GM12878 (cell line): ENCODE results near the gene GADL1.

ENCODE experiments used
- CHD4 ChIP-seq: fragments of 200-600 bp; sonication (generic); IDR thresholded peaks from 2 replicates; pipeline ENCODE4 v1.6.1; 2016; ENCODE audit warnings: mild to moderate bottlenecking
- CTCF ChIP-seq, 3 experiments: IDR thresholded peaks in 2 of 3; conservative IDR thresholded peaks in 1 of 3; 2 replicates each; pipeline ENCODE4 v1.5.1; 2011; ENCODE audit warnings: low read depth in 3 of 3, low read length in 3 of 3, mild to moderate bottlenecking in 3 of 3, control low read depth in 2 of 3, moderate library complexity in 2 of 3, inconsistent platforms in 1 of 3, mixed read lengths in 1 of 3; ENCODE audit not compliant: control insufficient read depth in 2 of 3, insufficient read depth in 1 of 3; ENCODE audit errors: extremely low read depth in 1 of 3
- EZH2 ChIP-seq: IDR thresholded peaks from 2 replicates; pipeline ENCODE4 v1.6.1; 2012; ENCODE audit warnings: low read depth, mild to moderate bottlenecking, control low read depth, inconsistent platforms, low read length, borderline replicate concordance; ENCODE audit not compliant: control insufficient read depth
- FOS ChIP-seq: IDR thresholded peaks from 3 replicates; pipeline ENCODE4 v1.6.1; 2011; ENCODE audit warnings: borderline replicate concordance; ENCODE audit not compliant: insufficient read length; ENCODE audit errors: extremely low read depth
- MYC ChIP-seq: IDR thresholded peaks from 2 replicates; pipeline ENCODE4 v1.6.1; 2011; ENCODE audit warnings: mild to moderate bottlenecking, low read length, moderate library complexity, inconsistent platforms; ENCODE audit not compliant: insufficient read depth, insufficient replicate concordance, insufficient read length, severe bottlenecking
- NFYB ChIP-seq: IDR thresholded peaks from 2 replicates; pipeline ENCODE4 v1.6.1; 2011; ENCODE audit warnings: low read depth, mild to moderate bottlenecking, low read length, improper control_type of control experiment, moderate library complexity; ENCODE audit not compliant: insufficient read depth
- PBX3 ChIP-seq: IDR thresholded peaks from 2 replicates; pipeline ENCODE4 v1.6.1; 2011; ENCODE audit warnings: mild to moderate bottlenecking, low read depth, low read length, moderate library complexity; ENCODE audit not compliant: insufficient replicate concordance
- POLR2A ChIP-seq: IDR thresholded peaks from 2 replicates; pipeline ENCODE4 v1.6.1; 2011; ENCODE audit warnings: low read depth, mild to moderate bottlenecking, low read length
- SP1 ChIP-seq: IDR thresholded peaks from one replicate; pipeline ENCODE4 v1.6.1; 2011; ENCODE audit warnings: low read depth, low read length
- SREBF2 ChIP-seq: IDR thresholded peaks from 2 replicates; pipeline ENCODE4 v1.6.1; 2012; ENCODE audit warnings: mild to moderate bottlenecking, low read length
- TAF1 ChIP-seq: IDR thresholded peaks from 2 replicates; pipeline ENCODE4 v1.6.1; 2011; ENCODE audit warnings: mild to moderate bottlenecking, low read depth, low read length, borderline replicate concordance
- TCF7 ChIP-seq: IDR thresholded peaks from 2 replicates; pipeline ENCODE4 v1.6.1; 2014; ENCODE audit warnings: antibody characterized with exemption, borderline replicate concordance
- ZNF274 ChIP-seq: IDR thresholded peaks from one replicate; pipeline ENCODE4 v1.8.0; 2011; ENCODE audit not compliant: insufficient read length, insufficient read depth
- TF ChIP-seq, protein P1 (sequence below): IDR thresholded peaks from 2 replicates; pipeline ENCODE4 v1.6.1; 2012; ENCODE audit warnings: improper control_type of control experiment, low read depth, low read length; ENCODE audit not compliant: insufficient replicate concordance

DNA sequence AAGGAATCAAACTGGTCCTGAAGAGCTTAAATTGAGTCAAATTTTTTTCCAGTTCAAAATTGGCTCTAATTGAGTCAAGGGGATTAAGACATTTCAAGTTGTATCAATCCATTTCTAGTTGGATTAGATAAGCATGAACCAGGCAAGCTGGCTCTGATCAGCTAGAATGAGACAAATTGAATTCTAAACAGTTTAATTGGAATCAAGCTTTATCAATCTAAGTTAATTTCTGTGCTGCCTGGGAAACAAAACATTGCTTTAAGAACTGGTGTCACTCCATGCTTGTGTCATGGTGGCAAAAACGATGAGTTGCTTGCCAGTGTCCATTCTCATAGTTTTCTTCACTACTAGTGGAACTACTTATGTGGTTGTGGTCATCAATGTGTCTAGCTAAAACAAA is 171.2 kb downstream of the GADL1 start:
- TF ChIP-seq EZH2 (no peak), CTCF (IDR thresholded peaks at IDR 0.05 in 2 of 3, conservative IDR thresholded peaks at IDR 0.05 in 1 of 3; ENCODE audit: control insufficient read depth in 2 of 3, extremely low read depth in 1 of 3, insufficient read depth in 1 of 3, low read depth in 3 of 3, low read length in 3 of 3) (no peak), ZNF274 (no peak), SP1 (no peak), NFYB (no peak), POLR2A (no peak), FOS (no peak), TCF7 (no peak), TAF1 (no peak), CHD4 (no peak), PBX3 (no peak), SREBF2 (no peak), MYC (no peak)
- TF ChIP-seq, protein P1, sequence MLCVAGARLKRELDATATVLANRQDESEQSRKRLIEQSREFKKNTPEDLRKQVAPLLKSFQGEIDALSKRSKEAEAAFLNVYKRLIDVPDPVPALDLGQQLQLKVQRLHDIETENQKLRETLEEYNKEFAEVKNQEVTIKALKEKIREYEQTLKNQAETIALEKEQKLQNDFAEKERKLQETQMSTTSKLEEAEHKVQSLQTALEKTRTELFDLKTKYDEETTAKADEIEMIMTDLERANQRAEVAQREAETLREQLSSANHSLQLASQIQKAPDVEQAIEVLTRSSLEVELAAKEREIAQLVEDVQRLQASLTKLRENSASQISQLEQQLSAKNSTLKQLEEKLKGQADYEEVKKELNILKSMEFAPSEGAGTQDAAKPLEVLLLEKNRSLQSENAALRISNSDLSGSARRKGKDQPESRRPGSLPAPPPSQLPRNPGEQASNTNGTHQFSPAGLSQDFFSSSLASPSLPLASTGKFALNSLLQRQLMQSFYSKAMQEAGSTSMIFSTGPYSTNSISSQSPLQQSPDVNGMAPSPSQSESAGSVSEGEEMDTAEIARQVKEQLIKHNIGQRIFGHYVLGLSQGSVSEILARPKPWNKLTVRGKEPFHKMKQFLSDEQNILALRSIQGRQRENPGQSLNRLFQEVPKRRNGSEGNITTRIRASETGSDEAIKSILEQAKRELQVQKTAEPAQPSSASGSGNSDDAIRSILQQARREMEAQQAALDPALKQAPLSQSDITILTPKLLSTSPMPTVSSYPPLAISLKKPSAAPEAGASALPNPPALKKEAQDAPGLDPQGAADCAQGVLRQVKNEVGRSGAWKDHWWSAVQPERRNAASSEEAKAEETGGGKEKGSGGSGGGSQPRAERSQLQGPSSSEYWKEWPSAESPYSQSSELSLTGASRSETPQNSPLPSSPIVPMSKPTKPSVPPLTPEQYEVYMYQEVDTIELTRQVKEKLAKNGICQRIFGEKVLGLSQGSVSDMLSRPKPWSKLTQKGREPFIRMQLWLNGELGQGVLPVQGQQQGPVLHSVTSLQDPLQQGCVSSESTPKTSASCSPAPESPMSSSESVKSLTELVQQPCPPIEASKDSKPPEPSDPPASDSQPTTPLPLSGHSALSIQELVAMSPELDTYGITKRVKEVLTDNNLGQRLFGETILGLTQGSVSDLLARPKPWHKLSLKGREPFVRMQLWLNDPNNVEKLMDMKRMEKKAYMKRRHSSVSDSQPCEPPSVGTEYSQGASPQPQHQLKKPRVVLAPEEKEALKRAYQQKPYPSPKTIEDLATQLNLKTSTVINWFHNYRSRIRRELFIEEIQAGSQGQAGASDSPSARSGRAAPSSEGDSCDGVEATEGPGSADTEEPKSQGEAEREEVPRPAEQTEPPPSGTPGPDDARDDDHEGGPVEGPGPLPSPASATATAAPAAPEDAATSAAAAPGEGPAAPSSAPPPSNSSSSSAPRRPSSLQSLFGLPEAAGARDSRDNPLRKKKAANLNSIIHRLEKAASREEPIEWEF = no peak
